ENCODE measurements around the gene PACS2.

DNA sequence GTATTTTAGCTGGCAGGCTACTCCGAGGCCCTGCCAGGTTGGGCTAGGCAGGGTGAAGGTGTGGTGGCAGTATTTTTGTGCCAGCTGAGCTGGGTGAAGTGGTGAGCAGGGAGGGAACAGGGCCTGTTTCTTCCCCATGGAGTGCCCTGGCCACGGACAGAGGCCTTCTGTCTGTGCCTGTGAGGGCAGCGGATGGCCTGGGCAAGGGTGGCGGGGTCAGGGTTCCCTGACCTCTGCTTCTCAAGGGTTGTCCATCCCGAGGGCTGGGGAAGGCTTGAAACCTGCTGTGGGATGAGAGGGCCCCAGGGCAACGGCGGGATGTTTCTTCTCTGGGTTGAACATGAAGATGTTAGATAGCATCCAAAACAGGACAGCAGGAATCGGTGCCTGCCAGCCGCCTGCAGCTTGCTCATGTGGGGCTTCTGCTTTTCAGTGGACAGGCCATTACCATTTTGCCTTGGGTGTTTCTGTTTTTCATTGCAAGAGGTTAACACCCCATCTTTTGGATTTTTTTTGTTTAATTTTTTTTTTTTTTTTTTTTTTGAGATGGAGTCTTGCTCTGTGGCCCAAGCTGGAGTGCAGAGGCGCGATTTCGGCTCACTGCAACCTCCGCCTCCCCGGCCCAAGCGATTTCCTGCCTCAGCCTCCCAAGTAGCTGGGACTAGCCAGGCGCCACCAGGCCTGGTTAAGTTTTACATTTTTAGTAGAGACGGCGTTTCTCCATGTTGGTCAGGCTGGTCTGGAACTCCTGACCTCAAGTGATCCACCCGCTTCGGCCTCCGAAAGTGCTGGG, 108.3 kb downstream of the PACS2 start:
- TF ChIP-seq, protein P1, sequence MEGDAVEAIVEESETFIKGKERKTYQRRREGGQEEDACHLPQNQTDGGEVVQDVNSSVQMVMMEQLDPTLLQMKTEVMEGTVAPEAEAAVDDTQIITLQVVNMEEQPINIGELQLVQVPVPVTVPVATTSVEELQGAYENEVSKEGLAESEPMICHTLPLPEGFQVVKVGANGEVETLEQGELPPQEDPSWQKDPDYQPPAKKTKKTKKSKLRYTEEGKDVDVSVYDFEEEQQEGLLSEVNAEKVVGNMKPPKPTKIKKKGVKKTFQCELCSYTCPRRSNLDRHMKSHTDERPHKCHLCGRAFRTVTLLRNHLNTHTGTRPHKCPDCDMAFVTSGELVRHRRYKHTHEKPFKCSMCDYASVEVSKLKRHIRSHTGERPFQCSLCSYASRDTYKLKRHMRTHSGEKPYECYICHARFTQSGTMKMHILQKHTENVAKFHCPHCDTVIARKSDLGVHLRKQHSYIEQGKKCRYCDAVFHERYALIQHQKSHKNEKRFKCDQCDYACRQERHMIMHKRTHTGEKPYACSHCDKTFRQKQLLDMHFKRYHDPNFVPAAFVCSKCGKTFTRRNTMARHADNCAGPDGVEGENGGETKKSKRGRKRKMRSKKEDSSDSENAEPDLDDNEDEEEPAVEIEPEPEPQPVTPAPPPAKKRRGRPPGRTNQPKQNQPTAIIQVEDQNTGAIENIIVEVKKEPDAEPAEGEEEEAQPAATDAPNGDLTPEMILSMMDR (IDR thresholded peaks at IDR 0.05; ENCODE audit: poor library complexity) = no peak
- no peak for TF ChIP-seq EZH2phosphoT487 (IDR thresholded peaks at IDR 0.05; ENCODE audit: low read depth, severe bottlenecking, unreplicated experiment)
